ENCODE results near the gene LRRC74B. TPM values are rescaled to one million over a fixed set of nuclear protein-coding genes. Genes with fewer than 3 reads are reported as not detected.

Gene LRRC74B
- total RNA-seq, 4 donors from 2014 or later = not detected

Other genes with a start within 250 kb of the LRRC74B start
- gene PI4KA, start 187.1 kb upstream of the LRRC74B start, total RNA-seq = 100 to 1,000 TPM in 1 of 4 donors, 10 to 100 TPM in 3; 44.7 to 136 (median 67.7) TPM
- gene SNAP29, start 186.9 kb upstream of the LRRC74B start, total RNA-seq = 10 to 100 TPM; 19.1 to 29.8 (median 22.8) TPM
- 10 to 100 TPM; 52.7 to 75.3 (median 71.9) TPM for gene CRKL, start 128.5 kb upstream of the LRRC74B start, total RNA-seq
- under 1 TPM in 1 of 4 donors, not detected in 3; 0.72 TPM for gene AIFM3, start 78.7 kb upstream of the LRRC74B start, total RNA-seq
- 10 to 100 TPM; 29.3 to 75.6 (median 46.9) TPM for gene LZTR1, start 63.6 kb upstream of the LRRC74B start, total RNA-seq
- 10 to 100 TPM; 33.9 to 57.0 (median 37.4) TPM for gene THAP7, start 43.8 kb upstream of the LRRC74B start, total RNA-seq
- 1 to 10 TPM in 3 of 4 donors, under 1 TPM in 1; 0.21 to 3.1 (median 1.0) TPM for gene P2RX6, start 30.8 kb upstream of the LRRC74B start, total RNA-seq
- 1 to 10 TPM in 3 of 4 donors, under 1 TPM in 1; 0.48 to 2.2 (median 1.6) TPM for gene SLC7A4, start 13.4 kb upstream of the LRRC74B start, total RNA-seq

Data from suprapubic skin (tissue), 4 donors.